Stimulated activated naive CD8-positive, alpha-beta T cell treated with anti-CD3 and anti-CD28 coated beads, Interleukin-15, Interleukin-2, amounts not matched to agents 100 ng/mL and 50 ng/mL, for 24 hours (primary cell): ENCODE measurements around the gene TMEM126A.
"Not testable (repeated sequence)": the region's sequence is repeated elsewhere in the genome, so short reads cannot be mapped to it uniquely, and the experiment has no call there.

Source experiments
- H3K27ac Mint-ChIP-seq: one replicate; pipeline ENCODE4 v1.8.0; 2021; ENCODE audit warnings: mild to moderate bottlenecking, mixed read lengths
- H3K27me3 Mint-ChIP-seq: one replicate; pipeline ENCODE4 v1.8.0; 2021; ENCODE audit warnings: mixed read lengths
- H3K36me3 Mint-ChIP-seq: one replicate; pipeline ENCODE4 v1.8.0; 2021; ENCODE audit warnings: low read depth, mixed read lengths
- H3K4me1 Mint-ChIP-seq: one replicate; pipeline ENCODE4 v1.8.0; 2021; ENCODE audit warnings: low read depth, mixed read lengths
- H3K4me3 Mint-ChIP-seq: one replicate; pipeline ENCODE4 v1.8.0; 2021; ENCODE audit warnings: mild to moderate bottlenecking, mixed read lengths
- H3K9me3 Mint-ChIP-seq: one replicate; pipeline ENCODE4 v1.8.0; 2021; ENCODE audit warnings: mixed read lengths

Gene TMEM126A

DNA sequence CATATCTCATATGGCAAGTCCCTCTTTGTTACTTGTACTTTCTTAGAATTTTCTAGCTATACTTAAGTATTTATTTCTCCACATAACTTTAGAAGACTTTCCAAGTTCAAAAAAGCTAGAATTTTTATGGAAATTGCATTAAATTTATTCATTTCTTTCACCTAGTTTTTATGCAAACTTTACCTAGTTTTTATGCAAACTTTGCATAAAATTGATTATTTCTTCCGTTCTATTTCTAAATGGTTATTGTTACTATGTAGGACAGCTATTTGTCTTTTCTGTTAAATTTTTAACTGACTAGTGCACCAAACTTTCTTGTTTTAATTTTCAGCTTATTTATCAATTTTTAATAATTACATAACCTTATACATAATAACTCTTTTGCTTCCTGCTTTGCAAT lies 20.4 kb downstream of the TMEM126A start:
- Mint-ChIP-seq H3K27ac (no peak overlapping the region), H3K4me3 (no peak overlapping the region), H3K27me3 (no peaks in the 10 kb centered on the region), H3K9me3 (peaks cover 4% of the 10 kb centered on the region), H3K4me1 (peaks cover 13% of the 10 kb centered on the region), H3K36me3 (peaks cover 12% of the 10 kb centered on the region)

DNA sequence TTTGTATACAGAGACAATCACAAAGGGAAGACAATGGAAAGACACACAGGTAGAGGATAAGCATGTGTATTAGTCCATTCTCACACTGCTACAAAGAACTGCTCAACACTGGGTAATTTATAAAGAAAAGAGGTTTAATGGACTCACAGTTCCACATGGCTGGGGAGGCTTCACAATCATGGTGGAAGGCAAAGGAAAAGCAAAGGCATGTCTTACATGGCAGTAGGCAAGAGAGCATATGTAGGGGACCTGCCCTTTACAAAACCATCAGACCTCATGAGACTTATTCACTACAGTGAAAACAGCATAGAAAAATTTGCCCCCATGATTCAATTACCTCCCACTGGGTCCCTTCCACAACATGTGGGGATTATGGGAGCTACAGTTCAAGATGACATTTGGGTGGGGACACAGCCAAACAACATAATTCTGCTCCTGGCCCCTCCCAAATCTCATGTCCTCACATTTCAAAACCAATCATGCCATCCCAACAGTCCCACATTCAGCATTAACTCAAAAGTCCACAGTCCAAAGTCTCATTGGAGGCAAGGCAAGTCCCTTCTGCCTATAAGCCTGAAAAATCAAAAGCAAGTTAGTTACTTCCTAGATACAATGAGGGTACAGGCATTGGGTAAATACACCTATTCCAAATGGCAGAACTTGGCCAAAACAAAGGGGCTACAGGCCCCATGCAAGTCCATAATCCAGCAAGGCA lies 23.3 kb downstream of the TMEM126A start:
- H3K36me3 Mint-ChIP-seq, H3K4me1 Mint-ChIP-seq, H3K27me3 Mint-ChIP-seq, H3K27ac Mint-ChIP-seq, H3K4me3 Mint-ChIP-seq, H3K9me3 Mint-ChIP-seq: not testable (repeated sequence)

DNA sequence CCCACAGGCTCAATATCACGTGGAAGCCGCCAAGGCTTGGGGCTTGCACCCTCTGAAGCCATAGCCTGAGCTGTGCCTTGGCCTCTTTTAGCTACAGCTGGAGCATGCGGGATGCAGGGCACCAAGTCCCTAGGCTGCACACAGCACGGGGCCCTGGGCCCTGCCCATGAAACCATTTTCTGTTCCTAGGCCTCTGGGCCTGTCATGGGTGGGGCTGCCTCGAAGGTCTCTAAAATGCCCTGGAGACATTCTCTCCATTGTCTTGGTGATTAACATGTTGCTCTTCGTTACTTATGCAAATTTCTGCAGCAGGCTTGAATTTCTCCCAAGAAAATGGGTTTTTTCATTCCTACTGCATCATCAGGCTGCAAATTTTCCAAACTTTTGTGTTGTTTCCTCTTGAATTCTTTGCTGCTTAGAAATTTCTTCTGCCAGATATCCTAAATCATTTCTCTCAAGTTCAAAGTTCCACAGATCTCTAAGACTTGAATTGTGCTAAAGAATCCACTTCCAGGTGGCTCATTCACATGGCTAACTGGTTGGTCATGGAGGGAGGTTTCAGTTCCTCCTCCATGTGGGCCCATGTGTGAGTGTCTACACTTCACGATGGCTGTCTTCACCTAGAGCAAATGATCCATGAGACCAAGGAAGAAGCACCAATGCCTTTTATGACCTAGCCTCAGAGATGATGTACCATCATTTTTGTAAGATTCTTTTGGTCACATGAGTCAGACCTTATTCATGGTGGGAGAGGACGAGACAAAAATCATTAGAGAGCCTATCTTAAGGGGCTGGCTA lies 24.5 kb downstream of the TMEM126A start:
- H3K27ac Mint-ChIP-seq, result no peak overlapping the region
- no peak overlapping the region for H3K4me3 Mint-ChIP-seq
- no peaks in the 10 kb centered on the region for H3K36me3 Mint-ChIP-seq

DNA sequence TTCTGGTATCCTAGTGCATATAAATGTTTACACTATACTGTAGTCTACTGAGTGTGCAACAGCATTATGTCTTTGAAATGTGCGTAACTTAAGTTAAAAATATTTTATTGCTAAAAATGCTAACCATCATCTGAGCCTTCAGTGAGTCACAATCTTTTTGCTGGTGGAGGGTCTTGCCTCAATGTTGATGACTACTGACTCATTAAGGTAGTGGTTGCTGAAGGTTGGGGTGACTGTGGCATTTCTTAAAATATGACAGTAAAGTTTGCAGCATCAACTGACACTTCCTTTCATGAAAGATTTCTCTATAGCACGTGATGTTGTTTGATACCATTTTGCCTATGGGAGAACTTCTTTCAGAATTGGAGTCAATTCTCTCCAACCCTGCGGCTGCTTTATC lies 25.6 kb downstream of the TMEM126A start:
- no peaks in the 10 kb centered on the region for H3K27me3 Mint-ChIP-seq
- H3K27ac Mint-ChIP-seq, result no peak overlapping the region
- H3K4me3 Mint-ChIP-seq, result no peak overlapping the region
- H3K36me3 Mint-ChIP-seq, result no peaks in the 10 kb centered on the region
- H3K4me1 Mint-ChIP-seq, result peaks cover 5% of the 10 kb centered on the region
- peaks cover 4% of the 10 kb centered on the region for H3K9me3 Mint-ChIP-seq

More for the DNA sequence above, 24.5 kb downstream of the TMEM126A start:
- Mint-ChIP-seq H3K27me3 (no peaks in the 10 kb centered on the region), H3K9me3 (peaks cover 4% of the 10 kb centered on the region), H3K4me1 (peaks cover 5% of the 10 kb centered on the region)

DNA sequence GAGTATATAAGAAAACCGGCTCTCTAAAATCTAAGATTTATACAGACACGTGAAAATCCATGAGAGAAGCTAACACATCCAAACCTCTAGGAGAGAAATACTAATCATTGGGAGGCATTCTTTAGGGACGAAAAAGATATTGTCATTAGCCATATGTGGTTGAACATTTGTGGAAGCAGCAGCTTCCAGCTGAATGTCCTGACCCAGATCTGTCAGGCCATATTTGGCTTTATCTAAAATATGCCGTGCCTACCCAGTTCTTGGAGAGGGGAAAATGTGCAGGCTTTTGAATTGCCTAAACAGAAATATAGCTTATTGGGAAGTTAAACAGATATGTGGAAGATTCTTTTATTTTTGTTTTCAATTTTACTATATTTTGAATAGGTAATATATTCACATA lies 31.8 kb downstream of the TMEM126A start:
- Mint-ChIP-seq H3K4me3 (no peak overlapping the region), H3K9me3 (no peaks in the 10 kb centered on the region), H3K27me3 (peaks cover 3% of the 10 kb centered on the region), H3K36me3 (no peaks in the 10 kb centered on the region), H3K27ac (no peak overlapping the region), H3K4me1 (peaks cover 12% of the 10 kb centered on the region)

GRCh38 chr11:85680897-85681296 lies 33.1 kb downstream of the TMEM126A start:
- H3K4me1 Mint-ChIP-seq, result peaks cover 12% of the 10 kb centered on the region

DNA sequence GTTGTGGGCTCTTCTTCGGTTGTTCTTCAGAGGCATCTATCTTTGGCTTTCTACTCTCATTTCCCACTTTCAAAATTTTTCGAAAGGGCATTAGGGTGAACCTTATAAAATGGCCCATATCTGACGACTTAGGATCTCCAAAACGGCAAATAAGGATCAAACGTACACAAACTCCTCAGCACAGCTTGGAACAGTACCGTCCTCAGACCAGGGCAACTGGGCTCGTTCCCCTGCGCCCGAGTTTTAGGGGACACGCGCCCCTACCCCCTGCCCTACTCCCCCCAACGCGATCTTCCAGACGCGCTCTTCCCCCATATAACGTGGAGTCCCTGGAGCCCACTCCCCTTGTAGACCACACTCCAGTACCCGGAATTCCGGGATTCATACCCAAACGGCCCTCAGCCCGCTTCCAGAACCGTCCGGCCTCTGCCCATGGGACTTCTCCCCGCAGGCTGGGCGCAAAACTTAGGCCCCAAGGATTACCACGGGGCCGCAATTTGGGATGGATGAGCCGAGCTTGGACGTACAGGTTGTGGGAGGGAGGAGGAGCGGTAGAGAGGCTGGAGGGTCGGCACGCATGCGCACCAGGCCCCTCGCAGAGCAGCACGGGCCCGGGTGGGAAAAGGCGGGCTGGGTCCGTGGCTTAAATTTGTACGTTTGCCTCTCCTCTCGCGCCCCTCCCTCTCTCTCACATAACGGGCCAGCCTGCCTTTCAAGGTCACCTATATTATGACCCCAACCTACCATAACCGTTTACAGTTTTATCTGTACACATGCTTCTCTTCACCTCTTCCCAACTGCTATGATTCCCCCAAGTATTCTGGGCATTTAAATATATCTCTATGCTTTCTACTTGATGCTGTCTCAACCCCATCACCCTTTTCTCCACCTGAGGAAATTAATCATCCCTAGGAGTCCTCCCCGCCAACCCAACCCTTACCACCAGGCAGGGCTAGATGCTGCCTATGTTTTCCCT lies 34.9 kb downstream of the TMEM126A start:
- peak overlapping the region; percentile 70 for H3K4me3 Mint-ChIP-seq
- H3K27me3 Mint-ChIP-seq, result peaks cover 3% of the 10 kb centered on the region
- peak overlapping the region; percentile 91 for H3K27ac Mint-ChIP-seq
- peaks cover 12% of the 10 kb centered on the region for H3K4me1 Mint-ChIP-seq
- no peaks in the 10 kb centered on the region for H3K36me3 Mint-ChIP-seq
- H3K9me3 Mint-ChIP-seq, result no peaks in the 10 kb centered on the region

More at GRCh38 chr11:85680897-85681296, 33.1 kb downstream of the TMEM126A start:
- Mint-ChIP-seq H3K27me3 (peaks cover 3% of the 10 kb centered on the region), H3K27ac (no peak overlapping the region), H3K36me3 (no peaks in the 10 kb centered on the region), H3K4me3 (no peak overlapping the region), H3K9me3 (no peaks in the 10 kb centered on the region)

GRCh38 chr11:85685125-85685819 lies 37.5 kb downstream of the TMEM126A start:
- no peak overlapping the region for H3K4me3 Mint-ChIP-seq
- peaks cover 1% of the 10 kb centered on the region for H3K27me3 Mint-ChIP-seq
- no peaks in the 10 kb centered on the region for H3K9me3 Mint-ChIP-seq
- no peak overlapping the region for H3K27ac Mint-ChIP-seq
- peaks cover 12% of the 10 kb centered on the region for H3K4me1 Mint-ChIP-seq
- no peaks in the 10 kb centered on the region for H3K36me3 Mint-ChIP-seq

DNA sequence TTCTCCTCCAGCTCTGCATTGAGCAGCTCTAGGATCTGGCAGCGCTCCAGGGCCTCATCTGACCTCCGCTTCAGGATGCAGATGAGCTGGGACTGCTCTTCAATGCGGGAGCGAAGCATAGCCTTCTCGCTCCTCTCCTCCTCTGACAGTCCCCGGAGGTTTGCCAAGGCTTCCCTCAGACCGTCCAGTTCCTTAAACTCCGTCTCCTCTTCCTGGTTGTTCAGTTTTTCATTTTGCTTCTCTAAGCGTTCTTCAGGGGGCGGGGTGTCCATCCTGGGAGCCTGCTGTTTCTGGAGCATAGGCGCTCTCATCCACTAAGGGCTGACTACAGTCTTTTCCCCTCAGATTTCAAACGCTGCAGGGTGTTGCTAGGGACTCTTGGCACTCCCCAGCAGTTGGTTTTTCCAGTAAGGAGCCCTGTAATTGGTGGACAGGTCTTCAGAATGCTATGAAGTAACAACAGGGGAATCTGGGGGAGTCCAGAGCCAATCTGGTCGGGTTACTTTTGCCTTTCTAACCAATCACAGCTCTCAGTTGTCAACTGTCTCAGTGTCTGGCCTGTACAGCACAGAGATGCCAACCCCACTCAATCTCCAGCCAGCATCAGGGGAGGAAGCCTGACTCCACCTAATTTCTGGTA lies 38.2 kb downstream of the TMEM126A start, which contains the start of gene CCDC89:
Gene CCDC89 (minus strand): TSS at position 376 of the 640 bp plus-strand sequence. CDS start 65 bp downstream, at position 311.
- H3K4me3 Mint-ChIP-seq, result no peak within 1 kb of the TSS
- no peak within 1 kb of the TSS for H3K27ac Mint-ChIP-seq
- H3K27me3 Mint-ChIP-seq, result no peaks in the 10 kb centered on the region
- H3K4me1 Mint-ChIP-seq, result peaks cover 12% of the 10 kb centered on the region
- H3K36me3 Mint-ChIP-seq, result no peaks in the 10 kb centered on the region
- H3K9me3 Mint-ChIP-seq, result no peaks in the 10 kb centered on the region

DNA sequence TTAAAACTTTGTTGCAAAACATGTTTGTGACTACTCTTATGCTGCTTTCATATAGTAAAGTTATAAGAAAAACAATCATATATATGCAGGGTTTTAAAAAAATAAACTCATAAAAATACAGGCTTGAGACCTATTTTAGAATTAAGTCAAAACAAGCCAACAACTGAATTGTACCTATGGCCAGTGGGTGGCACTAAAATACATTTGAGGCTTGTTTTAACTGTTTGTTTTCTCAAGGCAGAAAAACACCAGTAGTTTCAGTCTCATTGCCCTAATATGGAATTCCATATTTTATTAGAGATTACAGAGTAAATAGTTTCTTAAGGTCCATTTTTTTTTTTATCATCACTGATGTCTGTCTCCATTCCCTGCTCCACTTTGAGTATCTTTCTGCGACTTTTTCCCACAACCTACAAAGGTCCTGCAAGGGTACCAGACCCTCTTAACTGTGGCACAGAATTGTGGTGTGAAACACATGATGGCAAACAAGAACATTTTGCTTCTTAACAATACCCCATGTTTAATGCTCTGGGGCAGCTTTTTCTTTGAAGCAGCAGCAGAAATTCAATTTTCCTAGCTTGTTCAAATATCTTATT lies 46.7 kb downstream of the TMEM126A start:
- Mint-ChIP-seq H3K4me1 (peaks cover 19% of the 10 kb centered on the region), H3K4me3 (no peak overlapping the region), H3K27me3 (no peaks in the 10 kb centered on the region), H3K27ac (no peak overlapping the region), H3K36me3 (no peaks in the 10 kb centered on the region), H3K9me3 (no peaks in the 10 kb centered on the region)

GRCh38 chr11:85695546-85695945 lies 47.8 kb downstream of the TMEM126A start:
- H3K9me3 Mint-ChIP-seq, result no peaks in the 10 kb centered on the region
- no peaks in the 10 kb centered on the region for H3K27me3 Mint-ChIP-seq
- no peak overlapping the region for H3K27ac Mint-ChIP-seq
- H3K4me1 Mint-ChIP-seq, result peaks cover 29% of the 10 kb centered on the region
- H3K36me3 Mint-ChIP-seq, result no peaks in the 10 kb centered on the region
- no peak overlapping the region for H3K4me3 Mint-ChIP-seq

DNA sequence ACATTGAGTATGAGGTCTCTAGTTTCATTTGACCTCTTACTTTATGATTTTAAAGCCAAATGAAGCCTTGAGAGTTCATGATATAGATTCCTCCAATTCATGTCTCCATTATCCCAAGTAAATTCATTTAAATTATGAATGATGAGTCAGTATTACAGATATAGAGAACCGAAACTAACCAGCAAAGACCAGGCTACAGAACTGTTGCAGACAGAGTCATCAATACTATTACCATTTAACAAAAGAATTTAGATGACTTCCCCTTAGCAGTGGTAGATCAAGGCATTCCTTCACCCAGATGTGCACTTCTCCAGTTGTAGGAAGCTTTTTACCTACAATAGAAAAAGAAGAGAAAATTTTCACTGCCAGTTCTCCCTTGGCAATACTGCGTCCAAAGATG lies 50.0 kb downstream of the TMEM126A start:
- Mint-ChIP-seq H3K27me3 (no peaks in the 10 kb centered on the region), H3K27ac (no peak overlapping the region), H3K36me3 (no peaks in the 10 kb centered on the region), H3K9me3 (no peaks in the 10 kb centered on the region), H3K4me1 (peaks cover 32% of the 10 kb centered on the region), H3K4me3 (no peak overlapping the region)

- no peak overlapping the region for H3K4me3 Mint-ChIP-seq
- H3K4me1 Mint-ChIP-seq, result peaks cover 32% of the 10 kb centered on the region
- no peaks in the 10 kb centered on the region for H3K9me3 Mint-ChIP-seq
- H3K27me3 Mint-ChIP-seq, result no peaks in the 10 kb centered on the region
- no peaks in the 10 kb centered on the region for H3K36me3 Mint-ChIP-seq
- no peak overlapping the region for H3K27ac Mint-ChIP-seq
Measured at GRCh38 chr11:85698195-85698594, 50.4 kb downstream of the TMEM126A start.
